NCI-H187 treated with DMSO at 0.1 percent for 48 hours (cell line): Measurements from ENCODE around the gene BTG2.
"Not testable (repeated sequence)": the region's sequence is repeated elsewhere in the genome, so short reads cannot be mapped to it uniquely, and the experiment has no call there.

ENCODE experiments used
- DNase-seq: peaks from one replicate; lab custom pipeline; 2025; lab: John Stamatoyannopoulos, UW

Gene BTG2, protein sequence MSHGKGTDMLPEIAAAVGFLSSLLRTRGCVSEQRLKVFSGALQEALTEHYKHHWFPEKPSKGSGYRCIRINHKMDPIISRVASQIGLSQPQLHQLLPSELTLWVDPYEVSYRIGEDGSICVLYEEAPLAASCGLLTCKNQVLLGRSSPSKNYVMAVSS

DNA sequence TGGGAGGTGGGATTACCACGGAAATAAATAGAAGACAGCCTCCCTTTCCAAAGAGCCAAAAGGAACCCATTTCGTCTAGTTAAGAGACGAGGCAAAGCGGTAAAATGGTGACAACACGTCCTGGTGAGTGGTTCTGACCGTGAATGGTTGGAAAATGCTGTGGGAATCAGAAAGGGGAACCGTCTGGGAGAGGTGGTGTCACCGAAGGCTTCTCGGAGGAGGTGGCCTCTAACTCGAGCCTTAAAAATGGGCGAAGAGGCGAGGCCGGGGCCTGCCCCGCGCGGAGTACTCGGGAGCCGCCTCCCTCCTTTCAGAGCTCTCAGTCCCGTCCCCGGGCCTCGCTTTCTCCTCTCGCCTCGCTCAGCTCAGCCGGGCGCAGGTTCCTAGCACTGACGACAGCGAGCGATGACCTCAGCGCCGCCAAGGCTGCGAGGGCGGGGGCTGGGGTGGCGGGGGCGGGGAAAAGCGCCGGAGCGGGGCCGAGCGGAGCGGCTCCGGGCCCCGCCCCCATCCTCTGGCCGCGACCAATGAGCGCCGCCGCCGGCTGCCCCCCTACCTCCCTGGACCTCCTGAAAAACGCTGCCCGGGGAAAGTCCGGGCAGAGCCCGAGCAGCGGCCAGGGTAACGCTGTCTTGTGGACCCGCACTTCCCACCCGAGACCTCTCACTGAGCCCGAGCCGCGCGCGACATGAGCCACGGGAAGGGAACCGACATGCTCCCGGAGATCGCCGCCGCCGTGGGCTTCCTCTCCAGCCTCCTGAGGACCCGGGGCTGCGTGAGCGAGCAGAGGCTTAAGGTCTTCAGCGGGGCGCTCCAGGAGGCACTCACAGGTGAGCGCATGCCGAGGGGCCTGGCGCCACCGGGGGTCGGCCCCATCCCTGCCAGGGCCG, at the start of gene BTG2:
TSS of gene BTG2 (plus strand) at position 601 of the 890 bp plus-strand sequence. CDS start at position 689, 88 bp downstream.
- DNase-seq, result peak; percentile 82

DNA sequence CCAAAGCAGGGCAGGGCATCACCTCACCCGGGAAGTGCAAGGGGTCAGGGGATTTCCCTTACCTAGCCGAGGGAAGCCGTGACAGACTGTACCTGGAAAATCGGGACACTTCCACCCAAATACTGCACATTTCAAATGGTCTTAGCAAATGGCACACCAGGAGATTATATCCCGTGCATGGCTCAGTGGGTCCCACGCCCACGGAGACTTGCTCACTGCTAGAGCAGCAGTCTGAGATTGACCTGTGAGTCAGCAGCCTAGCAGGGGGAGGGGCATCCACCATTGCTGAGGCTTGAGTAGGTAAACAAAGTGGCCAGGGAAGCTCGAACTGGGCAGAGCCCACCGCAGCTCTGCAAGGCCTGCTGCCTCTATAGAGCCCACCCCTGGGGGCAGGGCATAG, 48.7 kb upstream of the BTG2 start:
- not testable (repeated sequence) for DNase-seq

DNA sequence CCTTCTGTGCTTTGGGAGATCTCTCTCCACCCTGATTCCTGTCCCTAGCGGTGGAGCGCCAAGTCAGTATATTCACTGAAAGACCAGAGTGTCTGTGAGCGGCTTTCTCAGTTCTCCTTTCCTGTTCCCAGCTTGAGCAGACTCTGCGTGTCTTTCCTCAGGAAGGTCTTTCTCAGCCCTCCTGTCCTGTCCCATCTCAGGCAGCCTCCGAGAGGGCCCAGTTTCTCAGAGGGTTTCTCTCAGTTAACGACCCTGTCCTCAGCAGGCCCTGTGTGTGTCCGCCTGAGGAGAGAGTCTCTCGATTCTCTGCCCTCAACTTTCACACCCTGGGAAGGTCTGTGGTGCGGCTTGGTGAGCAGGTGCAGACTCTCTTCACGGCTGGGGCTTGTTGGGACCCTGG, 41.8 kb upstream of the BTG2 start:
- no peak for DNase-seq

DNA sequence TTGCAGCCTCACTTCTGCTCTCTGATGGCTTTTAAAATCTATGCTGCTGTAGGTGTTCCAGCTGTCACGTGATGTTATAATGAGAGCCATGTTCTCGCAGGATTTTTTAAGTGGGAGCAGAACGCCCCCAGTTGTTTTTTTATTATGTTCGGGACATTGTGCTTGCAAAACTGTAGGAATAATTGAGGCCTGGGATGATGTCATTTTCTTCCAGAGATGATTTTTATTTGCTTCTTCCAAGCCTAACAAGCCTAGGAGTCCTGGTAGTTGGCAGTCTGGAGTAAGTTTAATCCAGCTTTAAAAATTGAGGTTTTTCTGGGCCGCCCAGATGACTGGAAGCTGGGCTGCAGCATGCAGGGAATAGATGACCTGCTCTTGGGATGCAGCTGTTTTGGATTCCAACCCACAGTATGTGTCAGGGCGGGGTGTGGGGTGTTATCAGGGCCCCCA, 41.2 kb upstream of the BTG2 start:
- no peak for DNase-seq

DNA sequence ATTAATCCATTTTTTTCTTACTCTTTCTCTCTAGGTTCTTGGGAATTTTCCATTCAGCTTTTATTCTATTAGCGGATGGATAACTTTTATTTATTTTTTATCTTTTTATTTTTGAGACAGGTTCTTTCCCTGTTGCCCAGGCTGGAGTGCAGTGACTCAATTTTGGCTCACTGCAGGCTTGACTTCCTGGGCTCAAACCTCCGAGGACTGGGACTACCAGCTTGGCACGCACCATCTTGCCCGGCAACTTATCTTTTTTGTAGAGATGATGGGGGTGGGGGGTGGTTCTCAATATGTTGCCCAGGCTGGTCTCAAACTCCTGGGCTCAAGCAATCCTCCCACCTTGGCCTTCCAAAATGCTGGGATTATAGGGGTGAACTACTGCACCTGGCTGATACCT, 39.8 kb upstream of the BTG2 start:
- DNase-seq, result no peak

DNA sequence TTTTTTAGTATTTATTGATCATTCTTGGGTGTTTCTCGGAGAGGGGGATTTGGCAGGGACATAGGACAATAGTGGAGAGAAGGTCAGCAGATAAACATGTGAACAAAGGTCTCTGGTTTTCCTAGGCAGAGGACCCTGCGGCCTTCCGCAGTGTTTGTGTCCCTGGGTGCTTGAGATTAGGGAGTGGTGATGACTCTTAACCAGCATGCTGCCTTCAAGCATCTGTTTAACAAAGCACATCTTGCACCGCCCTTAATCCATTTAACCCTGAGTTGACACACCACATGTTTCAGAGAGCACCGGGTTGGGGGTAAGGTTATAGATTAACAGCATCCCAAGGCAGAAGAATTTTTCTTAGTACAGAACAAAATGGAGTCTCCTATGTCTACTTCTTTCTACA, 39.2 kb upstream of the BTG2 start:
- DNase-seq, result not testable (repeated sequence)

DNA sequence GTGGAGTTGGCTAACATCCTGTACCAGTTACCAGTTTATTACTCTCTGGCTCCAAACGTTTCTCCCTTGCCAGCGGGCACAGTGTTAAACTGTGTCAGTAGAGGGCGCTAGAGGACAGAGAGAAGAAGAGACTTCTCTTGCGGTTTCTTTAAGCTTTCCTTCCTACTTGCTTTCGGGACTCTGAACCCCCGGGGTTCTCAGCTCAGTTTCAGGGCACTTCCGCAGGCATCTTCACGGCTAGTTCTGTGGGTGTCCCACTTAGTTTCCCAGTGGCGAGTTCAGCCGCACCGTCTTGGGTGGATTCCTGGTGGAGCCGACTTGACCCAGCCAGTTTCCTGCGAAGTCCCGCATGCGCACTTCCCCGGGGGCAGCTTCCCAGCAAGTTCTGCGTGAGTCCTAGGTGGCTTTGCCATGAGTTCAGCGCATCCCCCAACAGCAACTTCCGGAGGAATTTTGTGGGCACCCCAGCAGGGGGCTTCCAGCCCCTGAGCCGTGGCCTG, 37.9 kb upstream of the BTG2 start:
- peak; percentile 95 for DNase-seq

DNA sequence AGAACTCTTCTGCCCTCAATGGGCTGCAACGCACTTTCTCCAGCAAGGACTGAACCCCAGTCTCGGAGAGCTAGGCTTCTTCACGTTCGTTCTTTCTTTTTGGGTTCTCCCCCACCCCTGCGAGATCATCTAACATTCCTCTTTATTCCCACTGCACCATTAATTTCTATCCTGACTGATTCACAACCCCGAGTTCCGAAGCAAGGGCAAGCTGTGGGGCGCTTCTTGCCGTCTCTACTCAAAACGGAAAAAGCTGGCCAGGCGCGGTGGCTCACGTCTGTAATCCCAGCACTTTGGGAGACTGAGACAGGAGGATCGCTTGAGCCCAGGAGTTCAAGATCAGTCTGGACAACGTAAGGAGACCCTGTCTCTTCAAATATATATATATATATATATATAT, 37.4 kb upstream of the BTG2 start:
- no peak for DNase-seq

DNA sequence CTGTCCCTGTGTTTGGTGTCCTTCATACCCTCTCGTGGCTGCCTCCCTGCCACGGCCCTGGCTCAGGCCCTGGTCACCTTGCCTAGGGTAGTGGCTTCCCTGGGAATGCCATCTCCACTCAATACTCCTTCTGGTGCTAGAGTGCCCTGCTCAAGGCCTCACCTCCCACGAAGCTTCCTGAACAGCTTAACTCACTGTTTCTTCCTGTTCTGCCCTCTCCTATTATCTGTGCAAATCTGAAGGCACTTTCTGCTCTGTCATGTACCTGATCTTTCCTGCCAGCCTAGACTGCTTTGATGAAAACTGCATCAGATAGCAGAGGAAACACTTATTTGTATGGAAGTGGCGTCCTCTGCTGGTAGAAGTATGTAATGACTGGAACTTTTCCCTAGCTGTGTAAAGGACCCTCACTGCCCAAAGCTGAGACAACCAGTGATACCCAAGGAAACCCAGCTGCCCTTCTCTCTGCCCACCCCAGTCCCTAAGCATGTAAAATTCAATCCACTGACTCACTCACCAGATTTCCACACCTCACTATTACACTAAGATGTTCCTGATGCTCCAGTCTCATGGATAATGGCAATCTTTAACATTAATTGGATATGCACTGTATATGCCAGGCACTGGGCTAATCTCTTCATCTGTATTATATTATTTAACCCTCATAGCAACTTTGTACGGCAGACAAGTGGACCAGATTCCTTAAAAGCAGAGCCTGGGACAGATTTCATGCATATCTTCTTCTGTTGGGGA, 36.2 kb upstream of the BTG2 start:
- DNase-seq, result peak; percentile 88

DNA sequence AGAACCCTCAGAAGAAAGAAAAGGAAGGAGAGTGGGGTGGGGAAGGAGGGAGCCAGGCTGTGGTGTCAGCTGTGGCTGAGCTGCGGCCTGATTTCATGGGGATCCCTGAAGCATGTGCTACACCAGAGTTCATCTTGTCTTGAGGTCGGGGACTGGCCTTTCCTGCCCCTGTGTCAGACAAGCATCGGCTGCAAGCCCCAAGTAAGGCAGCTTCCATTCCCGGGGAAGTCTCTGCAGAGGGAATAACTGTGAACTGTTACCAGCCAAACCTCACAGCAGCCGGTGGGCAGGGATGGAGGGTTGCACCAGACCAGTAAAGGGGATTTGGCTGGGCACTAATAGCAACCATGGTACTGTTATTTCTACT, 35.7 kb upstream of the BTG2 start:
- no peak for DNase-seq

DNA sequence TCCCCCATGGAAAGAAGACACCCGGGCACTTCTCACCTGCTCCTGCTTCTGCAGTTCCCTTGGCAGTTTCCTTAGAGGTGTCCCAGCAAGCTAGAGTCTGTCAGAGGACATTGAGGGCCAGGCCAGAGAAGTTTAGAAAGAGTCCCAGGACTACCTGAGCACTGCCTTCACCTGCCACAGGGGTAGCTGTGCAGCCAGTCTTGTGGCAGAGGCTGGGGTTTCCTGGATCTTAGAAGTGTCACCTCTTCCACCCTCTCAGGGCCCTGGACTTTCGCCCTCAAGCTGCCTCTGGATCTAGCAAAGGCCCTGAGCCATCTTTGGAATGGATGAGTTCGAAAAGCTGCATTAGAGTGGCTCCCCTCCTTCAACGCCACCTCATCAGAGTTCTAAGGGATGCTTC, 34.9 kb upstream of the BTG2 start:
- no peak for DNase-seq

DNA sequence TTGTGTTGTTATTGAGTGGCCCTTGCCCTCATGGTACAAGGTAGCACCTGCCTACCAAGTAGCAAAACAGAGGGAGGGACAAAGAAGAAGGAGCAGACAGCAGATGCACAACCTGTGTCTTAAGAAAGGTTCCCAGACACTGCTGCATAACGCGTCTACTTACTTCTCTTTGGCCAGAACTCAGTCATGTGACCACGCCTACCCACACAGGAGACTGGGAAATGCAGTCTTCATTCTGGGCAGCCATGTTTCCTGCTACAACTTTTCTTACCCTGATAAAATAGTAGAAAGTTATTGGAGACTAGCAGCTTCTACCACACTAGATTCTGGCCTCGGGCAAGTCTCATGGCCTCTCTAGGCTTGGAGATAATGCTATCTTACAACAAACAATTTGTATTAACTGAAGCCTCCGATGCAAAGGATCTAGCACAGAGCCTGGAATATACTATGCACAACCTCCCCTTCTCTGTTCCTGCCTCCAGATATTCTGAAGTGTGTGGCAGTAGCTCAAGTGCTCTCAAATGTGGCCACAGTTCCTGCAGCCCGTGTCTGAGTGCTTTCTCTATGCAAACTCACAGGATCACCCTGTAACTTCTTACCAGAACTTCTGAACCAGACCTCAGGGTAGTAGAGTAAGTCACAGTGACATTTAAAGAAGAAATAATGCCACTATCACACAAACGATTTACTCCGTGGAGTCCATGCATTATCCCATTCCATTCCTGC, 34.1 kb upstream of the BTG2 start:
- DNase-seq, result peak; percentile 77

DNA sequence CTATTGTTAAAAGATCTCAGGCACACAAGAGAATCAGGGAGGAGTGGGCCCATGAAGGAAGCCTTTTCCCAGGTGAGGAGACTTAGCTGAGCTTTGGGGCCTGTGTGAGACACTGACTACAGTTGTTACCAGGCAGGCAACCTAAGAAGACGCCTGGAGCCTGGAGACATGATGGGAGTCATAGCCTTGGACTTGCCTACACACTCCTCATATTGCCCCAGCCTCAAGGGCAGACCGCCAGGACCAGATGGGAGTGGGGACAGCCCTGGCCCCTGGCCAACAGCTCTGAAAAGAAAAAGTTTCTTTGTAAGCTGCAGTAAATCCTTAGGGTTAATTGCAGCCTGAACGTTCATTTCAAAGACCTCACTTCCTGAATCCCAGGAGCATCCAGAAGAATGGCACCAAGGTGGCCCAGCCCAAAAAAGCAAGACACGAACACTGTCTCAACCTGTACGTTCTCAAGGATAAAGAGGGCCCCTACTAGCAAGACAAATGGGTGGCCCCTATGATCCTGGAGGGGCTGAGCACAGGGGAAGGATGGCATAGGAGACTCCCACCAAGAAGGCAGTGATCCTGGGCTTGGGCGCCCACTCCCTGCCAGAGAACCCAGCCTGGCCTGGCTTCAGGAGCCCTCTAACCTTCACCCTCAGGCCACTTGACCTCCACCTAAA, 33.2 kb upstream of the BTG2 start:
- no peak for DNase-seq

DNA sequence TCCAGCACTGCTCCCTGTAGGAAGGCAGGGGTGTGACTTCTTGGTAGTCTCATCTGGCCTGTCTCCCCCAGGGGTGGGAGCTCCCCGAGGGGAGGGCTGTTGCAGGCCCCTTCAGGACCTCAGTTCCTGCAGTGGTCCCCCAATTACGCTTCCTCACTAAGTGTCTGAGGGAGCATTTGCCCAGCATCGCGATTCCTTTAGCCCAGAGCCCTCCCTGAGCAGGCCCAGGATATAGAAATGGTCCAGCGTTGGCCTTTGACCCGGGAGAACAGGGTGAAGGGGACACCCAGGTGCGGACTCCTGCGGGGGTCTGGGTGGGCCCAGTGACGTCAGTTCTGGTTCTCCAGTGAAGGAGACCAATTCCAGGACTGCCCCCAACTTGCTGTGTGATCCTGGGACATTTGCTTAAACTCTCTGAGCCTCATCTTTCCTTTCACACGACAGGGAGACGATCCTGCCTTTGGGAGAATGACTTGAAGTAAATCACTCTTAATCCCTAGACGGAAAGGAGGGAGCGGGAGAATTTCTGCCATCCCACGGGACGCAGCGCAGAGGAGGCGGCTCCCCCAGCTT, 32.6 kb upstream of the BTG2 start:
- no peak for DNase-seq

DNA sequence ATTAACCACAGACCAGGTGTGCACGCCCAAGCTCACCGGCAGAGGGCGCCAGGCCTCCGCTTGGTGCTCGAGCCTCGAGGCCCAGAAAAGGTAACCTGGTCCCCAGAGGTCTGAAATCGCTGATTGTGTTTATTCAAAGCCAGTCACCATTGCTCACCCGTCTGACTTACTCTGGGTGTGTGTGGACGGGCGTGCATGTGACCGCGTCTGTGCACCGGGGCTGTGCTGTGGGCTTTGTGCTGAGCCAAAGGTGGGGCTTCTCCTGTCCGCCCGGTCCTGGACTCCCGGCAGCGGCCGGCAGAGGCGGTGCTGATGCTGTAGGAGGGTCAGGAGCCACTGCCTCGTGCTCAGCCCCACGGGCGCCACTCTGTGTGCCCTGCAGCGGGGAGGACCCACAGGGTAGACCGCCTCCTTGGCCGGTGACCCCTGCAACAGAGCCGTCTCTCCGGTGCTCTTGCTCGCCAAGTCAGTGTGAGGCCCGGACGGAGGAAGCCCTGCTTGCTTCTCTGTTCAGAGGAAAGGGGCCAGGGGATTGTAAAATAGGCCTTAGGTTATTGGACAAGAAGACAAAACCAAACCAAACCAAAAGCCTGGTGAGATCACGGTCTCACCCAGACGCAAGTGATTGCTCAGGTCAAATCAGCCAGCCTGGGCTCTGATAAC, 32.0 kb upstream of the BTG2 start:
- DNase-seq, result peak; percentile 93

DNA sequence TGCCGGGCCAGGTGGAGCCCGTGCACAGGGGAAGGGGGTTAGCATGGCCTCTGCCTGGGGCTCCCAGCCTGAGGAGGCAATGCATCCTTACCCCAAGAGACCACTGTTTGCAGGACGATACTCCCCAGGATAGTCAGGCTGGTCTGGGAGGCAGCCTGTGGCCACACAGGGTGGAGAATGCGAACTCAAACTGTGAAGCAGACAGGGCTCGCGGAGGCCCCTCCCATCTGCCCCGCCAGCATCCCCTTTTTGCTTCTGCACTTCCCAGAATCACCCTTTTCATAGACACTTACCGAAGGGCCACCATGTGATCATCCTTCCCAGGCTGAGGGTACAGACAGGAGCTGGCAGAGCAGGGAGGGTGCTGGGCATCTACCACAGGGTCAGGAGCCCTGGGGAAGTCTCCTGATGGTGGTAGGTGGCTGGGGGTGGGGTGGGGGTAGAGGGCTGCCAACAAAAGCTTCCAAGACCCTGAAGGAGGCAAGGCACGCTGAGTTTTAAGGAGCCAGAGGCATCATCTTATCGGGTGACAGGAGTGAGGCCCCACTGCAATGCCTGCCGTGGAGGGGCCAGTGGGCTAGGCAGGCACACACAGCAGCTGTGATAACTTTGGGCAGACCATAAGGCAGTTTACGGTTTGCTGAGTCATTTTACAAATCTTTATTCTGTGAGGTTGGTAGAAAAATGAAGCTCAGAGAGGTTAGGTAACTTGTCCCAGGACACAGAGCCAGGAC, 31.3 kb upstream of the BTG2 start:
- DNase-seq, result no peak

DNA sequence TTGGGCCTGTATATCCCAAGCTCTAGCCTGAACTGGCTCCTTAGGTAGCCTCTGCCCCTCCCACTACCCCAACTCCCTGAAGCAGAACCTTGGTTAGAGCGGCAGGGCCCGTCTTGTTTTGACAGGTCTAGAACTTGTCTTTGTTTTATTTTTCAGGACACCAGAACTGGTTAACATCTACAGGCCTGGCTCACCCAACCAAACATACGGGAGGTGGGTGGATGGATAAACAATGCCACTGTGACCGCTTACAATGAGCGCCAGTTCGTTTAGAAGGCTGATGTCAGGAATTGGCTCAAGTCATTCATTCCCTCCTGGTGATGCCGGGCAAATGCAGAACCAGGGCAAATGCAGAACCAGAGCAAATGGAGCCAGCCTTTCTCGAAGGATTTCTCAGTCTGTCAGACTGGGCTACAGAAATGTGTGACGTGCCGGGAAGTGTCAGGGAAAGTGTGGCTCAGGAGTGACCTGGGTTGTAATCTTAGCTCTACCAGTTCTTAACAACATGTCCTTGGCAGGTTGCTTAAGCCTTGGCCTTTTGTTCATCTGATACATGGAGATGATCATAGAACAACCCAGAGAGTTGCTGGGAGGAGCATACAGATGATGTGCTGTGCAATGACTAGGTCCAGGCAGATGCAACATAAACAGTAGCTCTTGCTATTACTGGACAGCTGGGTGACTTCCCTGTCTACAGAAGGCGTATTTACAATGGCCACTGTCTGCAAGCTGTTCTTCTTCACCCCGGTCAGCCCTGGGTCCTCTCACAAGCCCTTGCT, 30.5 kb upstream of the BTG2 start:
- DNase-seq, result no peak

DNA sequence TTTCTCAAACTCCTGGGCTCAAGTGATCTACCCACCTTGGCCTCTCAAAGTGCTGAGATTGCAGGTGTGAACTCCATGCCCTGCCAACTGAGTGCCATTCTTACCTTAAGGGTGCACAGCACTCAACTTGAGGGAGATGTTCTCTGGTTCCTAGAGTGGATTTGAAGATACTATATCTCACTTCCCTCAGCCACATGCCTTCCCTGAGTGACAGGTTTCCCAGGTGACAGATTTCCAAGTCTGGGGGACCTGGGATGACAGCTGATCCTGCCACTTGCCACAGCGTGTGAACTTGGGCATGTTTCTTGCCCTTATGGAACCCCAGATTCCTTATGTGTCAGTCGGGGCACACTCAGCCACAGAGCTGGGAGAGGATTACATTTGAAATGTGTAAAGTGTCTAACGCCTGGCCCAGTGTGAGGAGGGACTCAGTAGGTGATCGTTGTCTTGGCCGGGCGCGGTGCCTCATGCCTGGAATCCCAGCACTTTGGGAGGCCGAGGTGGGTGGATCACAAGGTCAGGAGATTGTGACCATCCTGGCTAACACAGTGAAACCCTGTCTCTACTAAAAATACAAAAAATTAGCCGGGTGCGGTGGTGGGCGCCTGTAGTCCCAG, 29.6 kb upstream of the BTG2 start:
- no peak for DNase-seq

DNA sequence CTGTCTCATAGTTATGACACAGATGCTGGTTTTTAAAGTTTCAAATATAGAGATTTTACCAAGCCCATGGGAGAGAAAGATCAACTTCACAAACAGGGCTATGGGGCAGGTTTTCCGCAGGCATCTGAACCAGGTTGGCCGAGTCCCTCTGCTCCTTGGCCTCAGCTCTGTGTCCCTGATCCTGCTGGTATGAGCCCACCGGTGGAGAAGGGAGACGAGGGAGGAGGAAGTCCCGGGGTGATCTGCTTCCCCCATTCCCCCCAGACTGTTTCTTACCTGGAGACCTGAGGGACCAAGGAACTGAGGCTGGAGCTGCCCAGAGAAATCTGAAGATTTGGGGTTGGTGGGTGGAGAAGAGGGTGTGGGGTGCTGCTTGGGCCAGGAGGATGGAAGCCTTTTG, 28.9 kb upstream of the BTG2 start:
- no peak for DNase-seq
